HuH-7.5 (cell line): ENCODE results near the gene CFAP77.

Source experiments
- DNase-seq: peaks from one replicate; pipeline ENCODE4 v3.0.0; 2011; ENCODE audit warnings: low spot score

The CFAP77 gene

GRCh38 chr9:132408521-132408920 lies 1.5 kb upstream of the CFAP77 start:
- DNase-seq, result no peak

GRCh38 chr9:132410642-132411041 lies 631 bp downstream of the CFAP77 start:
- DNase-seq, result no peak

- DNase-seq, result peak; percentile 81
These were observed 1.1 kb downstream of the CFAP77 start for GRCh38 chr9:132411091-132411508.

GRCh38 chr9:132412089-132412488 lies 2.1 kb downstream of the CFAP77 start:
- DNase-seq, result peak; percentile 26

GRCh38 chr9:132413926-132414325 lies 3.9 kb downstream of the CFAP77 start:
- DNase-seq, result no peak

GRCh38 chr9:132414731-132415130 lies 4.7 kb downstream of the CFAP77 start:
- no peak for DNase-seq

GRCh38 chr9:132415181-132415580 lies 5.2 kb downstream of the CFAP77 start:
- DNase-seq, result no peak

- no peak for DNase-seq
These were observed 8.8 kb downstream of the CFAP77 start for GRCh38 chr9:132418726-132419363.

GRCh38 chr9:132422574-132422973 lies 12.6 kb downstream of the CFAP77 start:
- no peak for DNase-seq

- DNase-seq, result no peak
These were observed 13.5 kb downstream of the CFAP77 start for GRCh38 chr9:132423503-132423902.

GRCh38 chr9:132424857-132425674 lies 15.1 kb downstream of the CFAP77 start:
- no peak for DNase-seq

GRCh38 chr9:132425675-132426062 lies 15.7 kb downstream of the CFAP77 start:
- DNase-seq, result no peak

GRCh38 chr9:132426639-132427414 lies 16.8 kb downstream of the CFAP77 start:
- no peak for DNase-seq

- DNase-seq, result no peak
These were observed 21.0 kb downstream of the CFAP77 start for GRCh38 chr9:132430998-132431397.

GRCh38 chr9:132434881-132435280 lies 24.9 kb downstream of the CFAP77 start:
- DNase-seq, result no peak

GRCh38 chr9:132439153-132439552 lies 29.1 kb downstream of the CFAP77 start:
- no peak for DNase-seq

- no peak for DNase-seq
These were observed 30.7 kb downstream of the CFAP77 start for GRCh38 chr9:132440735-132441134.

GRCh38 chr9:132441404-132441803 lies 31.4 kb downstream of the CFAP77 start:
- DNase-seq, result no peak

GRCh38 chr9:132443951-132444607 lies 34.1 kb downstream of the CFAP77 start:
- no peak for DNase-seq

- DNase-seq, result no peak
These were observed 36.9 kb downstream of the CFAP77 start for GRCh38 chr9:132446887-132447286.

- DNase-seq, result no peak
These were observed 37.3 kb downstream of the CFAP77 start for GRCh38 chr9:132447346-132447745.

GRCh38 chr9:132447902-132448301 lies 37.9 kb downstream of the CFAP77 start:
- DNase-seq, result no peak
